GM10266 (cell line): Measurements from ENCODE around the gene ASB2.

Experiments used
- DNase-seq: peaks from one replicate; pipeline ENCODE4 v3.0.0; 2012; ENCODE audit errors: extremely low spot score
- CTCF ChIP-seq: IDR thresholded peaks from 2 replicates; pipeline ENCODE4 v1.5.1; 2012; ENCODE audit warnings: mild to moderate bottlenecking, low read depth; ENCODE audit not compliant: control insufficient read depth, insufficient read depth; ENCODE audit errors: missing control alignments

The ASB2 gene

GRCh38 chr14:94020267-94020666 lies 43.9 kb upstream of the ASB2 start:
- DNase-seq = no peak
- no peak for TF ChIP-seq CTCF

GRCh38 chr14:94019329-94019728 lies 43.0 kb upstream of the ASB2 start:
- no peak for TF ChIP-seq CTCF
- no peak for DNase-seq

- DNase-seq = no peak
- TF ChIP-seq CTCF = no peak
These were observed 41.9 kb upstream of the ASB2 start for GRCh38 chr14:94018308-94018707.

GRCh38 chr14:94016446-94016976 lies 40.1 kb upstream of the ASB2 start:
- DNase-seq = no peak
- TF ChIP-seq CTCF = no peak

- TF ChIP-seq CTCF = no peak
These were observed 38.9 kb upstream of the ASB2 start for GRCh38 chr14:94015223-94015622.

GRCh38 chr14:94014382-94014781 lies 38.0 kb upstream of the ASB2 start:
- no peak for DNase-seq
- no peak for TF ChIP-seq CTCF

More at GRCh38 chr14:94015223-94015622, 38.9 kb upstream of the ASB2 start:
- no peak for DNase-seq

- TF ChIP-seq CTCF = no peak
- peak; percentile 58 for DNase-seq
These were observed 35.4 kb upstream of the ASB2 start for GRCh38 chr14:94011795-94012194.
